GM12873 (cell line): ENCODE measurements around the gene TMPRSS3.
A peak's percentile ranks its signal among the peaks of the same experiment; 100 is the strongest.

Experiments used
- CTCF ChIP-seq: IDR thresholded peaks from 2 replicates; pipeline ENCODE4 v1.5.1; 2012; ENCODE audit warnings: low read depth, mild to moderate bottlenecking, moderate library complexity, low read length, control low read depth; ENCODE audit not compliant: insufficient read depth; ENCODE audit errors: missing control alignments

The TMPRSS3 gene

GRCh38 chr21:42340187-42341050, 55.4 kb downstream of the TMPRSS3 start:
- TF ChIP-seq CTCF, result no peak

- no peak for TF ChIP-seq CTCF
Measured at GRCh38 chr21:42338729-42339715, 56.8 kb downstream of the TMPRSS3 start.

- TF ChIP-seq CTCF, result peak; percentile 69
Measured at GRCh38 chr21:42337830-42338728, 57.8 kb downstream of the TMPRSS3 start.

DNA sequence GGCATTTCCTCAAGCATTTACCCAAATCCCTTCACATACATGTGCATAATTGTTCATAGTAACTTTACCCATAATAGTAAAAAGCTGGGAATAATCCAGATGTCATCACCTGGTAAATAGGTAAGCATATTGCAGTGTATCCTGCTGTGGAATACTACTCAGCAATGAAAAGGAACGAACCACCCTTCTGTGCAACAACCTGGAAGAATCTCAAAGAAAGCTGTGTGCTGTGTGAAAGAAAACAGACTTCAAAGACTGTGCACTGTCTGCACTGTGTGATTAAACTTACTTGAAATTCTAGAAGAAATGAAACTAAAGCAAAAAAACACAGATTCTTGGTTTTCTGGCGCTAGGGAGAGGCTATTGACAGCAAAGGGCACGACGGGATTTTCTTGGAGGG, 58.6 kb downstream of the TMPRSS3 start:
- no peak for TF ChIP-seq CTCF

DNA sequence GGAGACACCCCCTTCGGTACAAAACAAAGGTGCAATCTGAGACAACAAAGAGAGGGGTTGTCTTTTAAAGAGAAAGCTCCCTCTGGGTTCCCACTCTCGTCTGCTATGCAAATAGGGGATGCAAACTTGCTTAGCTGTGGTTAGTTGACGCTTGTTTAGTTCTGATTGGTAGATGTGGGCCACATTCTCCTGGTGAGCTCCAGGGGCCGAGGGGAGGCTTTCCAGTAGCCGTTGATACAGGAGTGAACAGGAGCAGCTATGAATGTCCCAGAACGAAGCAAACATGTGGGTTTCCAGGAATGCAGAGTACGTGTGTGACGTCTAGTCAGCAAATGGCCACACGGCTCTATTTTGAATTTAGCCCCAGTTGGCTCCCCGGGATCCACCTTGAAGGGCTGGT, 59.8 kb downstream of the TMPRSS3 start:
- TF ChIP-seq CTCF, result no peak

DNA sequence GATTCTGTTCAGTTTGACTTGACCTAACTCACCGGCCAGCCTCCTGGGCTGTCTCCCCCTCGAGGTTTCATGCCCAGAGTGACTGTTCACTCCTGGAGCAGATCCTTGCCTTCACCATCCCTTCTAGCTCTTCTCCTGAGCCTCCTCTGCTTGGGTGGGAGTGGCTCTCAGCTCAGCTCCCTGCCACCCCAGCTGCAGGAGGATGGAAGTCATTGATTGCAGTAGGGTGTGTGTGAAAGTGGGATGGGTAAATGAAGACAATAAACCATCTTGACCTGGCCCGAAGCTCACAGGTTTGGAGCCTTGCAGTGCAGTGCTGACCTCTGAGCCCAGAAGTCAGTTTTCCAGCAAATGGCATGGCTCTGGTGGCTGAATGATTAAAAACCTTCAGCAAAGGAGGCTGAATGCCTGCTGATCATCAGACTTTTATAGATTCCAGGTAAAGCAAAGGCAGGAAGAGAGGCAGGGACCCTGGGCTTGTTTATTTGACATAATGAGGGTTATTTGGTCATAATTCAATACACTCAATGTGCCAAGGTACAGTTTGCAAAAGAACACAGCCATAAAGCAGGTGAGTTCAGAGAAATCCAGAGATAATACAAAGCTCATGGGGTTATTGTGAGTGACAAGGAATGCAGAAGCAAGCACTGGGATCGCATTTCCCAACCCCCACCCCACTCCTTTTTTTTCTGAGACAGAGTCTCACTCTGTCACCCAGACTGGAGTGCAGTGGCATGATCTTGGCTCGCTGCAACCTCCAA, 63.1 kb downstream of the TMPRSS3 start:
- TF ChIP-seq CTCF, result no peak
